ENCODE results near the gene PDP2.

- no peak for TF ChIP-seq CTCF (IDR thresholded peaks at IDR 0.05)
- no peak for TF ChIP-seq POLR2A (IDR thresholded peaks at IDR 0.05)
- no peak for TF ChIP-seq EP300 (IDR thresholded peaks at IDR 0.05; ENCODE audit: low read depth)
- TF ChIP-seq POLR2AphosphoS5 (IDR thresholded peaks at IDR 0.05) = no peak
Observed at GRCh38 chr16:66841366-66841765, 38.9 kb upstream of the PDP2 start.

All from transverse colon (tissue), 4 donors.